ENCODE measurements around the gene WDR26.

Gene WDR26

DNA sequence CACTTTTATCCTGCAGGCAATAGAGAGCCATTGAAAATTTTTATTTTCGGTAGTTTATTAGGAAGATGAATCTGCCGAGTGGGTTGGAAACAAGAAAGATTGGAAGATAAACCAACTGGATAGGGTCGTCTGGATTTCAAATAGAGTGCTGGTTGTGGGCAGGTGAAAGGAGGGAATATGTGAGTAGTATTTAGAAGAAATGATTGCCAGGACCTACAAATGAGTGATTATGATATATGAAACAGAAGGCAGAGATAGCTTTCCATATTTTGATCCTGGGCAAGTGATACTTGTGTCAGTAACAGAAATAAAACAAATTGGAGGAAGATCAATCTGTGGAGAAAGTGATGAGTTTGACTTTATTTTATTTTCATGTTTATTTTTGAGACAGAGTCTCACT, 75.4 kb downstream of the WDR26 start:
- Histone ChIP-seq H3K79me1 (replicated peaks; ENCODE audit: low read length, poor library complexity, severe bottlenecking) (peaks cover 11% of the 10 kb centered on the region), H3K27ac (ENCODE audit: low read length, poor library complexity, severe bottlenecking) (no peak overlapping the region), H3K9ac (ENCODE audit: low read length) (no peak overlapping the region), H2BK15ac (ENCODE audit: low read depth, poor library complexity, severe bottlenecking) (no peak overlapping the region), H2BK120ac (ENCODE audit: low read depth, low read length) (no peak overlapping the region), H3K4me2 (ENCODE audit: low read length, poor library complexity, severe bottlenecking) (no peak overlapping the region), H2AFZ (ENCODE audit: low read depth, low read length) (no peak overlapping the region), H2AK5ac (ENCODE audit: low read length, severe bottlenecking) (no peak overlapping the region), H3K4me3 (ENCODE audit: insufficient read depth in 1 of 2, low read depth in 1 of 2, low read length in 2 of 2) (peak overlapping the region in 1 of 2 experiments; percentile 45), H3K18ac (ENCODE audit: low read depth in 1 of 2, low read length in 2 of 2) (no peak overlapping the region), H3K23ac (ENCODE audit: low read length in 2 of 2) (no peak overlapping the region), H3K4ac (ENCODE audit: low read depth in 1 of 2, low read length in 2 of 2) (no peak overlapping the region), H4K91ac (ENCODE audit: low read length) (no peak overlapping the region), H3K36me3 (ENCODE audit: control insufficient read depth in 1 of 2, insufficient read depth in 2 of 2, low read depth in 1 of 2, low read length in 2 of 2) (peaks cover 5 to 14% of the 10 kb centered on the region in 2 experiments), H3K4me1 (ENCODE audit: control insufficient read depth, insufficient read depth, low read depth, low read length) (peaks cover 10% of the 10 kb centered on the region), H2BK12ac (ENCODE audit: low read length in 2 of 2) (no peak overlapping the region), H2BK5ac (ENCODE audit: low read depth, low read length, poor library complexity, severe bottlenecking) (no peak overlapping the region), H3K14ac (ENCODE audit: low read length in 2 of 2) (no peak overlapping the region), H4K8ac (ENCODE audit: low read length) (no peak overlapping the region), H3K27me3 (ENCODE audit: control insufficient read depth in 1 of 2, insufficient read depth in 1 of 2, low read length in 2 of 2) (no peaks in the 10 kb centered on the region), H3K9me3 (ENCODE audit: control insufficient read depth, low read length) (no peaks in the 10 kb centered on the region)
- no peak for DNase-seq
- WGBS, result 95% methylated on average over 3 of the region's 3 CpGs

DNA sequence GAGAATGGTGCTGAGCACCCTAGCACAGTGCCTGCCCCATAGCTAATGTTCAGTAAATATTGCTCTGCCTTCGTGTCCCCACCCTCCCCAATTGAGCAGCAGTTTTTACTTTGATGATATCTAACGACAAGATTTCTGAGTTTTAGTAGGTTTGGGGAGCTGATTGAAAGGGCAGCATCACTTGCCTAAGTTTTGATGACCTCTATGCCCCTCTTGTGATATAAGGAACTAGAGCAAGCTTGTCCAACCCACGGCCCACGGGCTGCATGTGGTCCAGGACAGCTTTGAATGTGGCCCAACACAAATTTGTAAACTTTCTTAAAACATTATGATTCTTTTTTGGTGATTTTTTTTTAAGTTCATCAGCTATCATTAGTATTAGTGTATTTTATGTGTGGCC, 76.4 kb downstream of the WDR26 start:
- Histone ChIP-seq H2BK120ac (ENCODE audit: low read depth, low read length) (no peak overlapping the region), H3K36me3 (ENCODE audit: control insufficient read depth in 1 of 2, insufficient read depth in 2 of 2, low read depth in 1 of 2, low read length in 2 of 2) (peaks cover 5 to 8% of the 10 kb centered on the region in 2 experiments), H4K8ac (ENCODE audit: low read length) (no peak overlapping the region), H3K23ac (ENCODE audit: low read length in 2 of 2) (no peak overlapping the region), H2BK12ac (ENCODE audit: low read length in 2 of 2) (no peak overlapping the region), H2AK5ac (ENCODE audit: low read length, severe bottlenecking) (peak overlapping the region; percentile 72), H3K27me3 (ENCODE audit: control insufficient read depth in 1 of 2, insufficient read depth in 1 of 2, low read length in 2 of 2) (no peaks in the 10 kb centered on the region), H3K9ac (ENCODE audit: low read length) (peak overlapping the region; percentile 92), H3K27ac (ENCODE audit: low read length, poor library complexity, severe bottlenecking) (no peak overlapping the region), H3K4me2 (ENCODE audit: low read length, poor library complexity, severe bottlenecking) (peak overlapping the region; percentile 82), H3K79me1 (replicated peaks; ENCODE audit: low read length, poor library complexity, severe bottlenecking) (peaks cover 8% of the 10 kb centered on the region), H3K4me1 (ENCODE audit: control insufficient read depth, insufficient read depth, low read depth, low read length) (peaks cover 10% of the 10 kb centered on the region), H3K14ac (ENCODE audit: low read length in 2 of 2) (no peak overlapping the region), H4K91ac (ENCODE audit: low read length) (no peak overlapping the region), H2BK5ac (ENCODE audit: low read depth, low read length, poor library complexity, severe bottlenecking) (no peak overlapping the region), H3K4me3 (ENCODE audit: insufficient read depth in 1 of 2, low read depth in 1 of 2, low read length in 2 of 2) (peak overlapping the region in 1 of 2 experiments; percentile 94), H3K9me3 (ENCODE audit: control insufficient read depth, low read length) (no peaks in the 10 kb centered on the region), H2AFZ (ENCODE audit: low read depth, low read length) (no peak overlapping the region), H3K4ac (ENCODE audit: low read depth in 1 of 2, low read length in 2 of 2) (no peak overlapping the region), H3K18ac (ENCODE audit: low read depth in 1 of 2, low read length in 2 of 2) (peak overlapping the region in 1 of 2 experiments; percentile 54), H2BK15ac (ENCODE audit: low read depth, poor library complexity, severe bottlenecking) (no peak overlapping the region)
- no peak for DNase-seq
- WGBS, result 47% methylated on average over 2 of the region's 4 CpGs

DNA sequence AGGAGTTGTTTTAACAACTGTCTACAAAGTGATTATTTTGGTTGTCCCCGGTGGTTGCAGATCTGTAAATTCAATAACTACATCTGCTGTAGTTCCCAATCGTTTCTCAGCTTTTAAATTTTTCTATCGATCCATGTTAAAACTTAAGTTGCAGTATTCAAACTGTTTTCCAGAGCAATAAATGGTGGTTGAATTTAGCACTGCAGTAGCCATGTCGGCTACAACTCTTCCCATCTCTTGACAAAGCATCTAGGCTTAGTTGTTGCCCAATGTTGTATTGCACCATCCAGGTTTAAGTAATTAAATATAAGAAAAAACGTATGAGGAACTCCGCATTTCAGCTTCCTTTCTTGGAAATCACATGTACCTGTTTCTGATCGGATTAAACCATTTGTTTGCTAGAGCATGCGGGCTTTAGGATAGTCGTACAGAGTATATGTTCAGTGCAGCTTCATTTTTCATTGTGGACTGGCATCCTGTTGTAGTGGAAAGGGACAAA, 76.9 kb downstream of the WDR26 start:
- Histone ChIP-seq H3K4ac (ENCODE audit: low read depth in 1 of 2, low read length in 2 of 2) (no peak overlapping the region), H2BK5ac (ENCODE audit: low read depth, low read length, poor library complexity, severe bottlenecking) (no peak overlapping the region), H3K79me1 (replicated peaks; ENCODE audit: low read length, poor library complexity, severe bottlenecking) (peaks cover 8% of the 10 kb centered on the region), H3K9ac (ENCODE audit: low read length) (peak overlapping the region; percentile 92), H3K4me3 (ENCODE audit: insufficient read depth in 1 of 2, low read depth in 1 of 2, low read length in 2 of 2) (peak overlapping the region in 1 of 2 experiments; percentile 94), H3K36me3 (ENCODE audit: control insufficient read depth in 1 of 2, insufficient read depth in 2 of 2, low read depth in 1 of 2, low read length in 2 of 2) (peaks cover 5 to 8% of the 10 kb centered on the region in 2 experiments), H2AFZ (ENCODE audit: low read depth, low read length) (no peak overlapping the region), H3K18ac (ENCODE audit: low read depth in 1 of 2, low read length in 2 of 2) (no peak overlapping the region), H3K27ac (ENCODE audit: low read length, poor library complexity, severe bottlenecking) (no peak overlapping the region), H3K27me3 (ENCODE audit: control insufficient read depth in 1 of 2, insufficient read depth in 1 of 2, low read length in 2 of 2) (no peaks in the 10 kb centered on the region), H3K14ac (ENCODE audit: low read length in 2 of 2) (no peak overlapping the region), H2BK120ac (ENCODE audit: low read depth, low read length) (no peak overlapping the region), H3K4me1 (ENCODE audit: control insufficient read depth, insufficient read depth, low read depth, low read length) (peaks cover 10% of the 10 kb centered on the region), H4K91ac (ENCODE audit: low read length) (no peak overlapping the region), H3K9me3 (ENCODE audit: control insufficient read depth, low read length) (no peaks in the 10 kb centered on the region), H4K8ac (ENCODE audit: low read length) (peak overlapping the region; percentile 69), H2AK5ac (ENCODE audit: low read length, severe bottlenecking) (no peak overlapping the region), H2BK12ac (ENCODE audit: low read length in 2 of 2) (no peak overlapping the region), H2BK15ac (ENCODE audit: low read depth, poor library complexity, severe bottlenecking) (no peak overlapping the region), H3K23ac (ENCODE audit: low read length in 2 of 2) (no peak overlapping the region), H3K4me2 (ENCODE audit: low read length, poor library complexity, severe bottlenecking) (peak overlapping the region; percentile 82)
- peak; percentile 78 for DNase-seq
- 42% methylated on average over 7 of the region's 9 CpGs for WGBS

DNA sequence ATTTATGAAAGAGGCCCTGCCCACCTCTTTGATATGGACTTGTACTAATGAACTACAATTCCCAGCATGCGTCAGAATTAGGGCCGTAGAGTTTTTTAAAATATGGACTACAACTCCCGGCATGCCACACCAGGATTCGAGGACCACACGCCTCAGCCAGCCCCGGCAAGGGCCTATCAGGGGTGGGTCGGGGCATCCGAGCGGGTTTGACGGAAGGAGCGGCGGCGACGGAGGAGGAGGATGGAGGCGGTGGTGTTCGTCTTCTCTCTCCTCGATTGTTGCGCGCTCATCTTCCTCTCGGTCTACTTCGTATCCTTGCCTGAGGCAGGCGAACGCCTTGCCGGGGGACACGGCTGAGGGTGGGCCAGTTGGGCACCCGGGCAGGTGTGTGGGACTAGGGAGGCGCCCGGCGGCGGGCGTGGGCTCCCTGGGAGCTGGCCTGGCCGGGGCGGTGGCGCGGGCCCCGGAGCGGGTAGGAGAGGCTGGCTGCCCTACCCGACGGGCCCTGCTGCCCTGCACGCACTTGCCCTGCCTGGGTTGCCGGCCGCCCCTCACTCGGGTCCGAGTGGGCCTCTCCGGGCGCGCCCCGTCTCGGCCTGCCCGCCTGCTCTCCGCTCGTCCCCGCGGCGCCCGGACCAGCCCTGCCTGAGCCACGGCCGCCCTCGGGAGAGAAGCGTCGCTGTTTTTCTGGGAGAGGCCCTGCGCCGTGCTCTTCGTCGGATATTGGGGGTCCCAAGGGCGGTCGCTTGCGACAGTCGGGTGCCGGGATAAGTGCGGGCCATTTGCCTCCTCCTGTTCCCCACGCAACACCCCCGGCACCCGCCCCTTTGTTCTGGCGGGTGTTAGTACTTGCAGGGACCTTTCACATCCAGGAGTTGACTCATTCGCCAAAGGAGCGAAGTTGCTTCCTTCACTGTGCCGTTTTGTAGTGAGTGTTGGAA, 77.6 kb downstream of the WDR26 start, which contains the start of gene CNIH4:
Gene CNIH4, plus strand, starts transcription at position 195 of the 941 bp plus-strand sequence. Its CDS starts 46 bp downstream, at position 241.
- Histone ChIP-seq H3K27ac (ENCODE audit: low read length, poor library complexity, severe bottlenecking) (peak within 1 kb of the TSS; percentile 13), H2BK12ac (ENCODE audit: low read length in 2 of 2) (peak within 1 kb of the TSS in 1 of 2 experiments; percentile 45), H3K23ac (ENCODE audit: low read length in 2 of 2) (peak within 1 kb of the TSS; percentile 64 to 66), H2BK15ac (ENCODE audit: low read depth, poor library complexity, severe bottlenecking) (peak within 1 kb of the TSS; percentile 90), H3K4me2 (ENCODE audit: low read length, poor library complexity, severe bottlenecking) (peak within 1 kb of the TSS; percentile 82), H3K36me3 (ENCODE audit: control insufficient read depth in 1 of 2, insufficient read depth in 2 of 2, low read depth in 1 of 2, low read length in 2 of 2) (peaks cover 5 to 8% of the 10 kb centered on the region in 2 experiments), H3K4me1 (ENCODE audit: control insufficient read depth, insufficient read depth, low read depth, low read length) (peaks cover 10% of the 10 kb centered on the region), H3K18ac (ENCODE audit: low read depth in 1 of 2, low read length in 2 of 2) (peak within 1 kb of the TSS; percentile 77 to 93), H4K91ac (ENCODE audit: low read length) (peak within 1 kb of the TSS; percentile 91), H3K9ac (ENCODE audit: low read length) (peak within 1 kb of the TSS; percentile 92), H2BK120ac (ENCODE audit: low read depth, low read length) (peak within 1 kb of the TSS; percentile 92), H2AK5ac (ENCODE audit: low read length, severe bottlenecking) (no peak within 1 kb of the TSS), H2BK5ac (ENCODE audit: low read depth, low read length, poor library complexity, severe bottlenecking) (peak within 1 kb of the TSS; percentile 40), H3K14ac (ENCODE audit: low read length in 2 of 2) (peak within 1 kb of the TSS in 1 of 2 experiments; percentile 94), H3K9me3 (ENCODE audit: control insufficient read depth, low read length) (no peaks in the 10 kb centered on the region), H3K79me1 (replicated peaks; ENCODE audit: low read length, poor library complexity, severe bottlenecking) (peaks cover 8% of the 10 kb centered on the region), H3K27me3 (ENCODE audit: control insufficient read depth in 1 of 2, insufficient read depth in 1 of 2, low read length in 2 of 2) (no peaks in the 10 kb centered on the region), H3K4me3 (ENCODE audit: insufficient read depth in 1 of 2, low read depth in 1 of 2, low read length in 2 of 2) (peak within 1 kb of the TSS; percentile 94 to 98), H4K8ac (ENCODE audit: low read length) (peak within 1 kb of the TSS; percentile 91), H3K4ac (ENCODE audit: low read depth in 1 of 2, low read length in 2 of 2) (peak within 1 kb of the TSS; percentile 89 to 91), H2AFZ (ENCODE audit: low read depth, low read length) (peak within 1 kb of the TSS; percentile 87)
- under 1% methylated on average over 56 of the region's 78 CpGs for WGBS
- DNase-seq, result peak; percentile 96

Measured in mesenchymal stem cell (in vitro differentiated cells and primary cell).